Measurements from ENCODE around the gene CLEC2B.
A peak's percentile ranks its signal among the peaks of the same experiment; 100 is the strongest.

CLEC2B gene

GRCh38 chr12:9868951-9869306 is 225 bp downstream of the CLEC2B start:
- no peak for DNase-seq (ENCODE audit: low read depth)

- no peak for DNase-seq (ENCODE audit: low read depth)
Observed at GRCh38 chr12:9868311-9868801, 798 bp downstream of the CLEC2B start.

GRCh38 chr12:9867531-9867930 is 1.6 kb downstream of the CLEC2B start:
- DNase-seq (ENCODE audit: low read depth) = no peak

- DNase-seq (ENCODE audit: low read depth) = no peak
Observed at GRCh38 chr12:9866860-9867269, 2.3 kb downstream of the CLEC2B start.

DNA sequence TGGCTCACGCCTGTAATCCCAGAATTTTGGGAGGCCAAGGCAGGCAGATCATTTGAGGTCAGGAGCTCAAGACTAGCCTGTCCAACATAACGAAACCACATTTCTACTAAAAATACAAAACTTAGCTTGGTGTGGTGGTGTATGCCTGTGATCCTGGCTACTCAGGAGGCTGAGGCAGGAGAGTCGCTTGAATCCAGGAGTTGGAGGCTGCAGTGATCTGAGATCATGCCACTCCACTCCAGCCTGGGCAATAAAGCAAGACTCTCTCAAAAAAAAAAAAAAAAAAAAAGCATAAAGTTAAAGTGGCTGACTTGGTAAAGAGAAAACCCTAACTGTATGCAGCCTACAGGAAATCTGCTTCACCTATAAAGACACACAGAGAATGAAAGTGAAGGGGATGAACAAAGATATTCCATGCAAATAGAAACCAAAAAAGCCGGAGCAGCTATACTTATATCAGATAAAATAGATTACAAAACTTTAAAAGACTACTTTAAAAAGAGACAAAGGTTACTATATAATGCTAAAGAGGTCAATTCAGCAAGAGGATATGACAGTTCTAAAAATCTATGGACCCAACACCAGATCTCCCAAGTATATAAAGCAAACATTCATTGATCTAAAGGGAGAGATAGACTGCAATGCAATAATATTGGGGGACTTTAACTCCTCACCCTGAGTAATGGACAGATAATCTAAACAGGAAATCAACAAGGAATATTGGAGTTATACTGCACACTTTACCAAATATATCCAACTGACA is 4.1 kb downstream of the CLEC2B start:
- DNase-seq (ENCODE audit: low read depth) = no peak

DNA sequence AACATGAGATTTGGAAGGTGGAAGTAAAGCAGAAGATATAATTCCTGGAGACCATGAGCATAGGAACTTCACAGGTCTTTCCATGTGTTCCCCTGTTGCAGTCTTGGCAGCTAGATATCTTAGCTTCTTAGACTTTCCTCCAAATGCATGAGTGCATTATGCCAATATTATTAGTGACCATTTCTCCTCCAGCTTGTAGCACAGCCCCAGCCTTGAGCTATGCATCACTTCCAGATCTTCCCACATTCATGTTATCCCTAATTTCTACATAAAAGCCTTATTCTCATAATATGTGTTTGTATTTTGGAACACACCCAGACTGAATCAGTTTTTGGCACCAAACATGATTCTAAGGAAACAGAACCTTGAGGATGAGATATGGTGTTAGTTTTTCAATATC is 11.0 kb downstream of the CLEC2B start:
- no peak for DNase-seq (ENCODE audit: low read depth)

DNA sequence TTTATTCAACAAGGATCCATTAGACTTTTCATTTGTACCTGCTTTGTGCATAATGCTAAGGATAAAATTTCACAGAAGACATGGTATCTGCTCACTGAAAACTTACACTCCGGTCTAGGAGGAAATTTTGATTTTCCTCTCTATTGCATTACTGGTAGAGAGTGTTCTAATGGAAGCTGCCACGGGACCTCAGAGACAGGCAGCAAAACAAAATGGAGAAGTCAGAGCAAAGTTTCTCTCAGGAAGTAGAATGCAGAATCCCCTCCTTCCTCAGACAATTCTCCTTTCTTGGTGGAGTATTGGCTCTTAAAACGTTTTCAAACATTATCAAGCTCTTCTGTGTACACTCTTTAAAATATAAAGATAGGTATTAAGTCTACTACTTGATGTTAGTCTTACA is 12.3 kb downstream of the CLEC2B start:
- DNase-seq (ENCODE audit: low read depth) = no peak

DNA sequence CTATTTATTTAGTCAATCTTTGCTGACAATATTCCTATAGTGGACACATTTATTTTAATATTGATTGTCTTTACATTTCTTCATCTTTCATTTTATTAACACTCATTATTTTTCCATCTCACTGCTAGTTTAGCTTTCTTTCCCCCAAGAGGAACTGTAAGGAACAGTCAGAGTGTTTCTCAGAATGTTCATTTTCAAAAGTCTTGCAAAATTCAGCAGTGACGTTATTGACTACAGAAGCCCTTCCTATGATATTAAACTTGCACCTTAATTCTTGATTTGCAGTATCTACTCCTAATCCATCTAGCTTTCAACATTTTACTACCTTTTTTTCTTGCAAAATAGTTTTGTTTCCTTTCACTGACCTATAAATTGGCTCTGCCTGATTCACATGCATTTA is 13.0 kb downstream of the CLEC2B start:
- no peak for DNase-seq (ENCODE audit: low read depth)

DNA sequence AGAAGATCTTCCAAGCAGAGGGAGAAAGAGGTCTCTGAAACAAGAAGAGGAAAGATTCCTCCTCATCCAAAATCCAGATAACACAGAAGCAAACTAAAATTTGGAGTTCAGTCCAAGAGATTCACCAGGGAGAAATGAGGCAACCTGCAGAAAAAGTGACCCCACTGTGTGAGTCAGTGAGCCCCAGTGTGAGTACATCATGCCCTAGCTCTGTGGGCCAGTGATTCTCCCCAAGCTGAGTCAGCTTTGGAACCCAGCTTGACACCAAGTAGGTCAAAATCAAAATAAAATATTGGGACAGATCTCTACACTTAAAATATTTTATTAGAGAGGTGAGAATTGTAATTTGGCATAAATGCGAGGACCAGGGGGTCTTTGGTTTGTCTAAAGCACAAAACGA is 17.2 kb downstream of the CLEC2B start:
- no peak for DNase-seq (ENCODE audit: low read depth)

DNA sequence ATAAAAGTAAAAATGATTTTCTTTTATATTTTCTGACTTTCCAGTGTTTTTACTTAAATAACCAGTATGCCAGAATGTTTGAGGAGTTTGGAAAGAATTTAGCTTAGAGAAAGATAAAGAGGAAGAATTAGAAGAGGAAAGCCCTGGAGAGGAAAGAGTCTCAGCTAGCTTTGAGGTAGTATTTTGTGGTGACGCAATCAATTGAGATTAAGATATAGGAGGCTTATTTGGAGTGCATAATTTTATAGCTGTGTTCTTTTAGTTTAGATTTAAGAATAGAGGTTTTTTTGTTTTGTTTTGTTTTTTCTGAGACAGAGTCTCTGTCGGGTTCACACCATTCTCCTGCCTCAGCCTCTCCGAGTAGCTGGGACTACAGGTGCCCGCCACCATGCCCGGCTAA is 18.1 kb downstream of the CLEC2B start:
- no peak for DNase-seq (ENCODE audit: low read depth)

DNA sequence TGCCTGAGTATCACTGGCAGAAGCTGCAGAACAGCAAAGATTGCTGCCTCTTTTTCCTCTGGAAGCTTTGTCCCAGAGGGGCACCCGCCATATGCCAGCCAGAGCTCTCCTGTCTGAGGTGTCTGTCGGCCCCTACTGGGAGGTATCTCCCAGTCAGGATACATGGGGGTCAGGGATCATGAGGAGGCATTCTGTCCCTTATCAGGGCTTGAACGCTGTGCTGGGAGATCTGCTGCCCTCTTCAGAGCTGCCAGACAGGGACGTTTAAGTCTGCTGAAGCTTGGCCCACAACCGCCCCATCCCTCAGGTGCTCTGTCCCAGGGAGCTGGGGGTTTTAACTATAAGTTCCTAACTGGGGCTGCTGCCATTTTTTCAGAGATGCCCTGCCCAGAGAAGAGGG is 20.3 kb downstream of the CLEC2B start:
- DNase-seq (ENCODE audit: low read depth) = no peak

- no peak for DNase-seq (ENCODE audit: low read depth)
Observed at GRCh38 chr12:9843407-9843806, 25.7 kb downstream of the CLEC2B start.

DNA sequence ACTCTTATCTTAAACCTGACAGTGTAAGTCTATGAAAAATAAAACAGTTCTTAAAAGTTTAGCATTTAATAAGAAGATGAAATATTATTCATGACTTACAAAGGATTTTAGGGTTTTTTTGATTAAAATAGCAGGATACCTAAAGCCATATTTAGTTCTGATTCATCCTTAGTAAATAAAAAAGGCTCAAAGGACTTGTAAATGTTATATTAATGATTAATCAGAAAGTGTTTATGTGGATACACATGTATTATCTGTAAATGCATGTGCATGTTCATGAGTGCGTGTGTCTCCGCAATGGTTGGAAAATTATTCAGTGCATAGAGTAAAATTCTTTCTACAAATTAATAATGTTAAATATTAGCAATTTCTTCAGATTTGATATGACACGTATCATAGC is 37.4 kb downstream of the CLEC2B start:
- no peak for DNase-seq (ENCODE audit: low read depth)

DNA sequence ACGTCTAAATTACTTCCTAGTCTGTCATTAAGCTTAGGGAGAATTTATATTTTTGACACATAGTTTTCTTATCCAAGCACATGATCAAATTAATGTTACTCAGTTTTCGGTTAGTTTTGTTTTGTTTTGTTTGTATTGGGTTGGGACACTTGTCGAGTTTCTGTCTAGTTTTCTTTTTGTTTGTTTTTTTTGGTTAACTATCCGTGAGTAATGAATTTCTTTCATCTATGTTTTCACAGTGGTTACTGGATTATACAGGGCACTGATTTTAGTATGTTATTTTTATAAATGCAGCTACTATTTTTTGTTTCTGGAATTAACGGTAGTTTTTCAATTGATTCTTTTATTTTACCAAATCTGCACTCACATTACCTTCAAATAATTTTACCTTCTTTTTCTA is 39.2 kb downstream of the CLEC2B start:
- DNase-seq (ENCODE audit: low read depth) = no peak

- no peak for DNase-seq (ENCODE audit: low read depth)
Observed at GRCh38 chr12:9829483-9829882, 39.7 kb downstream of the CLEC2B start.

GRCh38 chr12:9827209-9827888 is 41.8 kb downstream of the CLEC2B start, which contains the start of gene KLRF1:
Gene KLRF1, plus strand, starts transcription at chr12:9827481. Its CDS starts 64 bp downstream, at chr12:9827545.
- no peak for DNase-seq (ENCODE audit: low read depth)

DNA sequence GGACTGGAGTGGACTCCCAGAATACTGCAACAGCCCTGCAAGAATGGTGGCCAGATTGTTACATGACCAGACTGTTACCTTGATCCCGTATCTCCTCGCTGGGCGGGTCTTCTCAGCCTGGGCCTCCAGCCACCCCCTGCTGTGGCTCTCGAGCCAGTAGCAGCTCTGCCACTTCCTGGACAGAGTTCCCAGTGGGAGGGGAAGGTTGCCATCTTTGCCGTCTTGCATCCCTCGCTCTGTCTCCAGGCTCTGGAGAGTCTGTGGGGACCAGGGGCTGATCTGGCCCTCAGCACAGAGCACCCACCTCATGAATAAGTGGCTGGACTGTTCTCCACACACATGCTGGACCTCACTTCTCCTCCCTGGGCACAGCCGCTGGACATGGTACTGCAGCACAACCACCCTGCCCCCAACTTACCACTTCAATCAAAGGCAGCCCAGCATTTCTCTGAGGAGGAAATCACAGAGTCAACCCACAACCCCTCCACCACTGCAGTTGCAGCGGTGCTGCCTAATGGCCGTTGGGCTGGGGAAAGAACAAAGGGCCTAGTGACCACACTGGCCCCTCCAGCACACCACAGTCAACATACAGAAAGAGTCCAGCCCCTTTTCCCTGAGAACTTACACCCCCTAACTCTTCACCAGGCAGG is 48.7 kb downstream of the CLEC2B start:
- no peak for DNase-seq (ENCODE audit: low read depth)

- peak; percentile 86 for DNase-seq (ENCODE audit: low read depth)
Observed at GRCh38 chr12:9813821-9814798, 55.0 kb downstream of the CLEC2B start.

DNA sequence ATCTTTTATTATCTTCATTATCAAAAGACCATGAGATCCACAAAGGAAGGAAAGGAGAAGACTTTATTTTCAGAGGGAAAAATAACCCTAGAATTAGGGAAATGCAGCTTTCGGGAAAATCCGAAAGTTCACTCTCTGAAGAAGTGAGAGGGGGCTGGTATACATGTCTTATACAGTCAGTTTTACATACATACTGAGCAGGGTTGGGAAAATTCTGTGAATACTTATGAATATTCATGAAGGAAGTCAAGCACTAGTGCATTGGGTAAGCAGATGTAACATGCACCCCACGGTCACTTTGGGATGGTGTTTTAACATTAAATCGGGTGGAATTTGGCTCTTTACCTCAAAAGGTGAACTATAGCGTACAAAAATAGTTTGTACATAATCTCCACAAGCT is 57.5 kb downstream of the CLEC2B start:
- DNase-seq (ENCODE audit: low read depth) = no peak

DNA sequence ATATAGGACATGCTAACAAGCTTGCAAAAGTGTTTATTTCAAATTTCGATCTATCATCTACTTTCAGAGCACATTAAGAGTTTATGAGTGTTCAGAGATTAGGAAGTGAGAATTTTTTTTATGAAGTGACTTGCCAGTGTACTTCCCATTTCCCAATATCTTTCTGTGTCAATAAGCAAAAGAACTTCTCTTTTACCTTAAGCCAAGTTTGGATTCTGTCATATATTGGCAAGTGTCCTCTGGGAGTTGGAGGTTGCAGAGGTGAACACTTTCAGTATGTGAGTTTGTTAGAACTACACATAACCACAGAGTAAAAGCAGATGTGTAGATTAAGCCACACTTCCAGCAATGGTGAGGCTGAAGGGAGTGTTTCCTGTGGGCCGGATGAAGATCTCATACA is 58.5 kb downstream of the CLEC2B start:
- DNase-seq (ENCODE audit: low read depth) = no peak

DNA sequence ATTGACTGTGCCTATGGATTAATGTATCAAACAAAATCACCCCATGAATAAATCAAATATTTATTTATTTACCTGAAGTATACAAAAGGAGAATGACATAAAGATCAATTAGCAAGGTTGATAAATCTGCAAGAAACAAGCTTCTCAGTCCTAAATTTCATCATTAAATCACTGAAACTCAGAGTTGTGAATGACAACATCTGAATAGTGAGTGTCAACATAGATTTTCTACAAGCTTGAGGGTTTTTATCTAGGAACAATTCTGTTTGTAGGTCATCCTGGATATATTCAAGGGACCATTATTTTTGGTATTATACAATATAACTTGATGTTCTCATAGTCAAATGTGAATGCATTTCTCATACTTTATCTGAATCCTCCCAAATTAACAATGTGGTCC is 59.3 kb downstream of the CLEC2B start:
- DNase-seq (ENCODE audit: low read depth) = no peak

GRCh38 chr12:9809338-9809737 is 59.8 kb downstream of the CLEC2B start:
- no peak for DNase-seq (ENCODE audit: low read depth)
